Kasumi-1 (cell line): ENCODE results near the gene STH.

Experiments used
- DNase-seq, 2 experiments: peaks; one replicate each; lab custom pipeline; 2025; lab: John Stamatoyannopoulos, UW

Gene STH

DNA sequence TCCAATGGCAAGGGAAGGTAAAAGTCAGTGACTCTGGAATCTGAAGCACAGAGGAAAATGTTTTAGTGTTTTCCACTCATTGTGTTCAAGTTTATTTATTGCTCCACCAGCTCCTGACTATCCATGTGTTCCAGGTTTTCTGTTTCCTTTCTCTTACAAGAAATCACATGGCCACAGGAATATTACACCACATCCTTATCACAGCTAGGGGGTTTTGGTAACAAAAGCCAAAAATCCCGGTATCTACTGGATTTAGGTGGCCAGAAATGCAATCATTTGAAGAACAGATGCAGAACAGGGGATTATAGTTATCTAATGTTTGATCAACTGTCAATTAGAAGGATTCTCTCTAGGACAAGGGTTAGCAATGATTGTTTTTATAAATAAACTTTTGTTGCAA lies 47.9 kb downstream of the STH start:
- no peak for DNase-seq

DNA sequence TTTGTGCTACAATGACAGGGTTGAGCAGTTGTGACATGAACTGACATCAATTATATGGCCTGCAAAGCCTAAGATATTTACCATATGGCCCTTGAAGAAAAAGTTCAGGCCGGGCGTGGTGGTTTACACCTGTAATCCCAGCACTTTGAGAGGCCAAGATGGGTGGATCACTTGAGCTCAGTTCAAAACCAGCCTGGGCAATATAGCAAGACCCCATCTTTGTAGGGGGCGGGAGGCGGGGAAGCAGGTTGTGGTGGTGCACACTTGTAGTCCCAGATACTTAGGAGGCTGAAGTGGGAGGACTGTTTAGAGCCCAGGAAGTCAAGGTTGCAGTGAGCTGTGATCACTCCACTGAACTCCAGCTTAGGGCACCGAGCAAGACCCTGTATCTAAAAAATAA lies 48.3 kb downstream of the STH start:
- no peak for DNase-seq

GRCh38 chr17:46047856-46048255 lies 48.8 kb downstream of the STH start:
- no peak for DNase-seq
